ENCODE measurements around the gene CCDC9. TPM values are rescaled to one million over a fixed set of nuclear protein-coding genes. Genes with fewer than 3 reads are reported as not detected.

Gene CCDC9
- total and polyA plus RNA-seq, 2 of the 13 experiments (the other 11 are each of a cell fraction or from before 2014, with no cell fraction given) = 2.9 to 6.3 TPM

DNA sequence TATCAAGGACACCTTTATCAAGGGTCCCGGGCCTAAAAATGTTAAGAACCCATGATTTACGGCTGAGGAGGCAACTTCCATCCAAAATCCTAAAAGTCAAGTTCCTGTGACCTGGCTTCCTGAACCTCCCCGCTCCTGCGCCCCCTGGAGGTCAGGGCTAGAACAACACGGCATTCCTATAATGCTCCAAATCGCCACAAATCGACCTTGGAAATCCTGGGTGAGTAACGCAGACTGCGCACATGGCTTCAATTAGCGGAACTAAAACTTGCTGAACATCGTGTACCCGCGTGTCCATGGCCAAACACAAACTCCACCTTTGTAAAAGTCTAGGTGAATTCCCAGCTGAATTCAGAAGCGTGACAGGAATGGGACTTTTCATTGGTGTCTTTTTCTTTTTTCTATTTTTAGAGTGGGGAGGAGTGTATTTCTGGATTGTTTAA is 49.0 kb downstream of the CCDC9 start (continued):
- TF ChIP-seq HDAC2 (CRISPR knock-in tag; IDR thresholded peaks at IDR 0.05) (peak; percentile 59), FOXA3 (CRISPR knock-in tag; IDR thresholded peaks at IDR 0.05) (peak; percentile 52), ZBTB21 (CRISPR knock-in tag; IDR thresholded peaks at IDR 0.05) (no peak), HMG20A (CRISPR knock-in tag; IDR thresholded peaks at IDR 0.05; ENCODE audit: borderline replicate concordance) (peak; percentile 53; the same call in 1 of the 2 replicates), ZNF138 (CRISPR knock-in tag; IDR thresholded peaks at IDR 0.05; ENCODE audit: low read depth) (no peak), HOXA5 (CRISPR knock-in tag; IDR thresholded peaks at IDR 0.05) (0 out of 2 replicates have a peak, but pooled peaks have one; percentile 11), STAG1 (CRISPR knock-in tag; IDR thresholded peaks at IDR 0.05) (peak; percentile 47), PHF21A (CRISPR knock-in tag; IDR thresholded peaks at IDR 0.05) (peak; percentile 43; the same call in 1 of the 2 replicates), YEATS4 (CRISPR knock-in tag; IDR thresholded peaks at IDR 0.05; ENCODE audit: borderline replicate concordance) (no peak), FOXK2 (IDR thresholded peaks at IDR 0.05) (no peak), ZNF552 (CRISPR knock-in tag; IDR thresholded peaks at IDR 0.05; ENCODE audit: borderline replicate concordance) (no peak), TBL1XR1 (IDR thresholded peaks at IDR 0.05; ENCODE audit: borderline replicate concordance, low read length, partially characterized antibody) (no peak), SMAD3 (CRISPR knock-in tag; IDR thresholded peaks at IDR 0.05) (peak; percentile 11; the same call in 1 of the 2 replicates), ZSCAN9 (CRISPR knock-in tag; IDR thresholded peaks at IDR 0.05; ENCODE audit: borderline replicate concordance) (peak; percentile 44; the same call in 1 of the 2 replicates), ZNF441 (CRISPR knock-in tag; IDR thresholded peaks at IDR 0.05; ENCODE audit: borderline replicate concordance) (peak; percentile 27; the same call in 1 of the 2 replicates), ZNF619 (CRISPR knock-in tag; IDR thresholded peaks at IDR 0.05) (no peak), ZNF329 (CRISPR knock-in tag; IDR thresholded peaks at IDR 0.05; ENCODE audit: low read depth) (no peak), SKI (IDR thresholded peaks at IDR 0.05; ENCODE audit: partially characterized antibody) (no peak), SOX13 (IDR thresholded peaks at IDR 0.05) (no peak), SOX13 (CRISPR knock-in tag; conservative IDR thresholded peaks at IDR 0.05 in 1 of 2, IDR thresholded peaks at IDR 0.05 in 1 of 2) (peak in 1 of 2 experiments; percentile 19; a peak in 1 of 4 replicates), RARA (CRISPR knock-in tag; IDR thresholded peaks at IDR 0.05) (0 out of 2 replicates have a peak, but pooled peaks have one; percentile 31), XRCC5 (optimal IDR thresholded peaks at IDR 0.05; ENCODE audit: low read length) (peak; percentile 85), PHF5A (CRISPR knock-in tag; IDR thresholded peaks at IDR 0.05; ENCODE audit: low read depth, unreplicated experiment) (peak; percentile 24)
- TF ChIP-seq, protein P1, sequence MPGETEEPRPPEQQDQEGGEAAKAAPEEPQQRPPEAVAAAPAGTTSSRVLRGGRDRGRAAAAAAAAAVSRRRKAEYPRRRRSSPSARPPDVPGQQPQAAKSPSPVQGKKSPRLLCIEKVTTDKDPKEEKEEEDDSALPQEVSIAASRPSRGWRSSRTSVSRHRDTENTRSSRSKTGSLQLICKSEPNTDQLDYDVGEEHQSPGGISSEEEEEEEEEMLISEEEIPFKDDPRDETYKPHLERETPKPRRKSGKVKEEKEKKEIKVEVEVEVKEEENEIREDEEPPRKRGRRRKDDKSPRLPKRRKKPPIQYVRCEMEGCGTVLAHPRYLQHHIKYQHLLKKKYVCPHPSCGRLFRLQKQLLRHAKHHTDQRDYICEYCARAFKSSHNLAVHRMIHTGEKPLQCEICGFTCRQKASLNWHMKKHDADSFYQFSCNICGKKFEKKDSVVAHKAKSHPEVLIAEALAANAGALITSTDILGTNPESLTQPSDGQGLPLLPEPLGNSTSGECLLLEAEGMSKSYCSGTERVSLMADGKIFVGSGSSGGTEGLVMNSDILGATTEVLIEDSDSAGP (CRISPR knock-in tag; IDR thresholded peaks at IDR 0.05; ENCODE audit: borderline replicate concordance) = no peak
- TF ChIP-seq, protein P2, sequence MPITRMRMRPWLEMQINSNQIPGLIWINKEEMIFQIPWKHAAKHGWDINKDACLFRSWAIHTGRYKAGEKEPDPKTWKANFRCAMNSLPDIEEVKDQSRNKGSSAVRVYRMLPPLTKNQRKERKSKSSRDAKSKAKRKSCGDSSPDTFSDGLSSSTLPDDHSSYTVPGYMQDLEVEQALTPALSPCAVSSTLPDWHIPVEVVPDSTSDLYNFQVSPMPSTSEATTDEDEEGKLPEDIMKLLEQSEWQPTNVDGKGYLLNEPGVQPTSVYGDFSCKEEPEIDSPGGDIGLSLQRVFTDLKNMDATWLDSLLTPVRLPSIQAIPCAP (CRISPR knock-in tag; IDR thresholded peaks at IDR 0.05; ENCODE audit: low read depth) = no peak
- TF ChIP-seq, protein P3, sequence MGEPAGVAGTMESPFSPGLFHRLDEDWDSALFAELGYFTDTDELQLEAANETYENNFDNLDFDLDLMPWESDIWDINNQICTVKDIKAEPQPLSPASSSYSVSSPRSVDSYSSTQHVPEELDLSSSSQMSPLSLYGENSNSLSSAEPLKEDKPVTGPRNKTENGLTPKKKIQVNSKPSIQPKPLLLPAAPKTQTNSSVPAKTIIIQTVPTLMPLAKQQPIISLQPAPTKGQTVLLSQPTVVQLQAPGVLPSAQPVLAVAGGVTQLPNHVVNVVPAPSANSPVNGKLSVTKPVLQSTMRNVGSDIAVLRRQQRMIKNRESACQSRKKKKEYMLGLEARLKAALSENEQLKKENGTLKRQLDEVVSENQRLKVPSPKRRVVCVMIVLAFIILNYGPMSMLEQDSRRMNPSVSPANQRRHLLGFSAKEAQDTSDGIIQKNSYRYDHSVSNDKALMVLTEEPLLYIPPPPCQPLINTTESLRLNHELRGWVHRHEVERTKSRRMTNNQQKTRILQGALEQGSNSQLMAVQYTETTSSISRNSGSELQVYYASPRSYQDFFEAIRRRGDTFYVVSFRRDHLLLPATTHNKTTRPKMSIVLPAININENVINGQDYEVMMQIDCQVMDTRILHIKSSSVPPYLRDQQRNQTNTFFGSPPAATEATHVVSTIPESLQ (CRISPR knock-in tag; conservative IDR thresholded peaks at IDR 0.05) = no peak
- TF ChIP-seq, protein P4, sequence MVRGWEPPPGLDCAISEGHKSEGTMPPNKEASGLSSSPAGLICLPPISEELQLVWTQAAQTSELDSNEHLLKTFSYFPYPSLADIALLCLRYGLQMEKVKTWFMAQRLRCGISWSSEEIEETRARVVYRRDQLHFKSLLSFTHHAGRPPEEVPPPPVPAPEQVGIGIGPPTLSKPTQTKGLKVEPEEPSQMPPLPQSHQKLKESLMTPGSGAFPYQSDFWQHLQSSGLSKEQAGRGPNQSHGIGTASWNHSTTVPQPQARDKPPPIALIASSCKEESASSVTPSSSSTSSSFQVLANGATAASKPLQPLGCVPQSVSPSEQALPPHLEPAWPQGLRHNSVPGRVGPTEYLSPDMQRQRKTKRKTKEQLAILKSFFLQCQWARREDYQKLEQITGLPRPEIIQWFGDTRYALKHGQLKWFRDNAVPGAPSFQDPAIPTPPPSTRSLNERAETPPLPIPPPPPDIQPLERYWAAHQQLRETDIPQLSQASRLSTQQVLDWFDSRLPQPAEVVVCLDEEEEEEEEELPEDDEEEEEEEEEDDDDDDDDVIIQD (CRISPR knock-in tag; IDR thresholded peaks at IDR 0.05; ENCODE audit: low read depth) = 0 out of 2 replicates have a peak, but pooled peaks have one; percentile 14
